ENCODE measurements around the gene EPS15. TPM values are rescaled to one million over a fixed set of nuclear protein-coding genes. Genes with fewer than 3 reads are reported as not detected.

Gene EPS15
- total and polyA plus RNA-seq, 2 experiments from 2014 or later: 31.0 to 76.5 TPM

- H3K4me3 Mint-ChIP-seq: no peak overlapping the region
- H3K9me3 Mint-ChIP-seq: no peaks in the 10 kb centered on the region
- Histone ChIP-seq H3K27ac (ENCODE audit: low read depth) (no peak overlapping the region), H3K4me2 (no peak overlapping the region), H3K36me3 (ENCODE audit: insufficient read depth) (no peaks in the 10 kb centered on the region), H3F3A (replicated peaks; ENCODE audit: low read depth) (no peaks in the 10 kb centered on the region; the same call in 1 of the 2 replicates), H3K79me2 (replicated peaks; ENCODE audit: insufficient read depth) (no peaks in the 10 kb centered on the region), H3K27me3 (ENCODE audit: insufficient read depth) (no peaks in the 10 kb centered on the region), H3K9me2 (ENCODE audit: insufficient read depth) (no peaks in the 10 kb centered on the region), H2AFZ (no peak overlapping the region), H4K20me1 (replicated peaks; ENCODE audit: insufficient read depth) (no peaks in the 10 kb centered on the region), H3K4me1 (ENCODE audit: insufficient read depth) (peaks cover 19% of the 10 kb centered on the region), H3K4me3 (no peak overlapping the region)
- peaks cover 7% of the 10 kb centered on the region for H3K27me3 Mint-ChIP-seq (ENCODE audit: insufficient read depth, low read depth, poor library complexity)
- H3K27ac Mint-ChIP-seq: no peak overlapping the region
- ATAC-seq (no peak), DNase-seq (ENCODE audit: low spot score) (no peak)
- TF ChIP-seq REST (IDR thresholded peaks at IDR 0.05; ENCODE audit: unreplicated experiment) (no peak), CREB1 (CRISPR knock-in tag; IDR thresholded peaks at IDR 0.05; ENCODE audit: low read depth) (no peak), ETS1 (IDR thresholded peaks at IDR 0.05) (no peak), CTCF (conservative IDR thresholded peaks at IDR 0.05; ENCODE audit: low read depth in 2 of 2) (no peak), EZH2 (IDR thresholded peaks at IDR 0.05; ENCODE audit: low read depth, unreplicated experiment) (no peak), EZH2phosphoT487 (IDR thresholded peaks at IDR 0.05; ENCODE audit: unreplicated experiment) (no peak), ZNF114 (CRISPR knock-in tag; IDR thresholded peaks at IDR 0.05) (no peak), ZNF462 (CRISPR knock-in tag; IDR thresholded peaks at IDR 0.05) (no peak), NANOG (IDR thresholded peaks at IDR 0.05; ENCODE audit: borderline replicate concordance) (no peak), ZNF331 (CRISPR knock-in tag; IDR thresholded peaks at IDR 0.05; ENCODE audit: low read depth) (no peak), JUNB (IDR thresholded peaks at IDR 0.05; ENCODE audit: unreplicated experiment) (no peak), STAT1 (IDR thresholded peaks at IDR 0.05; ENCODE audit: unreplicated experiment) (no peak), POLR2AphosphoS5 (IDR thresholded peaks at IDR 0.05; ENCODE audit: low read depth) (no peak)
- no peaks in the 10 kb centered on the region for H3K36me3 Mint-ChIP-seq (ENCODE audit: low read depth)
- H3K4me1 Mint-ChIP-seq: peaks cover 11% of the 10 kb centered on the region
Measured at GRCh38 chr1:51553911-51554310, 34.8 kb upstream of the EPS15 start.
